ENCODE data around the gene NEK6.
A peak's percentile ranks its signal among the peaks of the same experiment; 100 is the strongest.

The NEK6 gene

GRCh38 chr9:124282442-124283227, 24.9 kb downstream of the NEK6 start:
- no peak for DNase-seq

GRCh38 chr9:124283228-124283814, 25.6 kb downstream of the NEK6 start:
- no peak for DNase-seq

GRCh38 chr9:124284237-124284831, 26.6 kb downstream of the NEK6 start:
- DNase-seq: no peak

GRCh38 chr9:124284940-124285441, 27.2 kb downstream of the NEK6 start:
- no peak for DNase-seq

- no peak for DNase-seq
Measured at GRCh38 chr9:124285490-124285889, 27.7 kb downstream of the NEK6 start.

- DNase-seq: peak; percentile 62
Measured at GRCh38 chr9:124285903-124286291, 28.1 kb downstream of the NEK6 start.

- DNase-seq: peak; percentile 77
Measured at GRCh38 chr9:124286292-124286931, 28.7 kb downstream of the NEK6 start.

GRCh38 chr9:124290053-124290591, 32.4 kb downstream of the NEK6 start:
- no peak for DNase-seq

GRCh38 chr9:124290743-124291554, 33.2 kb downstream of the NEK6 start:
- DNase-seq: no peak

- DNase-seq: peak; percentile 48
Measured at GRCh38 chr9:124291801-124292396, 34.1 kb downstream of the NEK6 start.

GRCh38 chr9:124292696-124293593, 35.2 kb downstream of the NEK6 start:
- no peak for DNase-seq

- DNase-seq: no peak
Measured at GRCh38 chr9:124293718-124294506, 36.2 kb downstream of the NEK6 start.

GRCh38 chr9:124295159-124295794, 37.5 kb downstream of the NEK6 start:
- DNase-seq: no peak

- no peak for DNase-seq
Measured at GRCh38 chr9:124296094-124296493, 38.3 kb downstream of the NEK6 start.

GRCh38 chr9:124296796-124297550, 39.2 kb downstream of the NEK6 start:
- no peak for DNase-seq

- DNase-seq: no peak
Measured at GRCh38 chr9:124297551-124297901, 39.8 kb downstream of the NEK6 start.

GRCh38 chr9:124297915-124298645, 40.3 kb downstream of the NEK6 start:
- DNase-seq: no peak

GRCh38 chr9:124298646-124299235, 41.0 kb downstream of the NEK6 start:
- DNase-seq: no peak
